WTC11 (cell line): Measurements from ENCODE around the gene IGSF5. TPM values are rescaled to one million over a fixed set of nuclear protein-coding genes. Genes with fewer than 3 reads are reported as not detected.

Experiments used
- ATAC-seq: fragments of 200-7000 bp; cut with Tn5 transposase; 2 replicates; pipeline ENCODE4 v1.10.0; 2021; ENCODE audit warnings: mild to moderate bottlenecking, moderate library complexity
- CTCF ChIA-PET: fragments of 300-600 bp; sonication (Branson Sonifier 250); formaldehyde crosslinking; loops from one replicate; lab custom pipeline; 2021; ENCODE audit warnings: antibody characterized with exemption; lab: Charles Lee
- POLR2A ChIA-PET: fragments of 350-600 bp; sonication (Branson Sonifier 250); formaldehyde crosslinking; loops from one replicate; lab custom pipeline; 2021; ENCODE audit warnings: antibody characterized with exemption; lab: Charles Lee
- DNase-seq: peaks from one replicate; pipeline ENCODE4 v3.0.0; 2021; ENCODE audit warnings: low spot score
- H3K27ac Mint-ChIP-seq: 2 replicates; pipeline ENCODE4 v1.8.0; 2021; ENCODE audit warnings: mixed read lengths
- H3K27me3 Mint-ChIP-seq: 2 replicates; pipeline ENCODE4 v1.8.0; 2021; ENCODE audit warnings: low read depth, mild to moderate bottlenecking, moderate library complexity, mixed read lengths
- H3K36me3 Mint-ChIP-seq: 2 replicates; pipeline ENCODE4 v1.8.0; 2021; ENCODE audit warnings: mixed read lengths
- H3K4me1 Mint-ChIP-seq: 2 replicates; pipeline ENCODE4 v1.8.0; 2022; ENCODE audit warnings: mixed read lengths
- H3K4me3 Mint-ChIP-seq: 2 replicates; pipeline ENCODE4 v1.8.0; 2021; ENCODE audit warnings: mild to moderate bottlenecking, moderate library complexity, mixed read lengths
- H3K9me3 Mint-ChIP-seq: 2 replicates; pipeline ENCODE4 v1.8.0; 2021; ENCODE audit warnings: mixed read lengths
- CREB1 ChIP-seq: sonication (generic); formaldehyde crosslinking; IDR thresholded peaks from 2 replicates; pipeline ENCODE4 v1.8.0; 2023; ENCODE audit warnings: mild to moderate bottlenecking, missing genetic modification reagents
- CREM ChIP-seq: sonication (generic); formaldehyde crosslinking; IDR thresholded peaks from 2 replicates; pipeline ENCODE4 v1.8.1; 2022; ENCODE audit warnings: mild to moderate bottlenecking, missing genetic modification reagents, moderate library complexity
- JAZF1 ChIP-seq: fragments of 250-450 bp; sonication (Bioruptor Pico); IDR thresholded peaks from 2 replicates; pipeline ENCODE4 v1.9.0; 2021; ENCODE audit warnings: moderate library complexity, mild to moderate bottlenecking, inconsistent platforms
- MYBL2 ChIP-seq: sonication (generic); formaldehyde crosslinking; IDR thresholded peaks from 2 replicates; pipeline ENCODE4 v1.8.1; 2023; ENCODE audit warnings: mild to moderate bottlenecking, moderate library complexity, missing genetic modification reagents
- NFE2L1 ChIP-seq: sonication (generic); formaldehyde crosslinking; IDR thresholded peaks from 2 replicates; pipeline ENCODE4 v1.8.1; 2023; ENCODE audit warnings: missing genetic modification reagents
- NFYB ChIP-seq: sonication (generic); formaldehyde crosslinking; conservative IDR thresholded peaks from 2 replicates; pipeline ENCODE4 v1.8.0; 2022; ENCODE audit warnings: low read depth, missing genetic modification reagents
- OVOL2 ChIP-seq: fragments of 250-450 bp; sonication (Bioruptor Pico); IDR thresholded peaks from 2 replicates; pipeline ENCODE4 v1.9.0; 2021; ENCODE audit warnings: mild to moderate bottlenecking, borderline replicate concordance
- SP1 ChIP-seq: sonication (generic); formaldehyde crosslinking; conservative IDR thresholded peaks from 2 replicates; pipeline ENCODE4 v1.8.1; 2022; ENCODE audit warnings: missing genetic modification reagents
- TCF7 ChIP-seq: sonication (generic); formaldehyde crosslinking; IDR thresholded peaks from 2 replicates; pipeline ENCODE4 v1.8.0; 2022; ENCODE audit warnings: mild to moderate bottlenecking, low read depth, missing genetic modification reagents, moderate library complexity
- TEAD4 ChIP-seq: sonication (generic); formaldehyde crosslinking; IDR thresholded peaks from 2 replicates; pipeline ENCODE4 v1.8.0; 2022; ENCODE audit warnings: mild to moderate bottlenecking, missing genetic modification reagents
- ZNF138 ChIP-seq: sonication (generic); formaldehyde crosslinking; conservative IDR thresholded peaks from 2 replicates; pipeline ENCODE4 v1.8.1; 2022; ENCODE audit warnings: mild to moderate bottlenecking, moderate library complexity, missing genetic modification reagents
- ZNF671 ChIP-seq: fragments of 250-450 bp; sonication (Bioruptor Pico); IDR thresholded peaks from 2 replicates; pipeline ENCODE4 v1.8.0; 2021; ENCODE audit warnings: mild to moderate bottlenecking
- total RNA-seq: library from RNA; stranded (reverse); gene quantifications from 3 replicates; pipeline ENCODE4 v1.2.3, GENCODE V29; 2021
- TF ChIP-seq, protein P1 (sequence below): sonication (generic); formaldehyde crosslinking; conservative IDR thresholded peaks from 2 replicates; pipeline ENCODE4 v1.8.1; 2022; ENCODE audit warnings: mild to moderate bottlenecking, missing genetic modification reagents
- TF ChIP-seq, protein P2 (sequence below): sonication (generic); formaldehyde crosslinking; IDR thresholded peaks from 2 replicates; pipeline ENCODE4 v1.8.0; 2022; ENCODE audit warnings: mild to moderate bottlenecking, missing genetic modification reagents
- TF ChIP-seq, protein P3 (sequence below): fragments of 250-450 bp; sonication (Bioruptor Pico); IDR thresholded peaks from 2 replicates; pipeline ENCODE4 v1.9.0; 2021; ENCODE audit warnings: mild to moderate bottlenecking
- TF ChIP-seq, protein P4 (sequence below): sonication (generic); formaldehyde crosslinking; IDR thresholded peaks from 2 replicates; pipeline ENCODE4 v1.8.0; 2022; ENCODE audit warnings: mild to moderate bottlenecking, missing genetic modification reagents
- TF ChIP-seq, protein P5 (sequence below): sonication (generic); formaldehyde crosslinking; IDR thresholded peaks from 2 replicates; pipeline ENCODE4 v1.8.0; 2022; ENCODE audit warnings: mild to moderate bottlenecking, missing genetic modification reagents
- TF ChIP-seq, protein P6 (sequence below): sonication (generic); formaldehyde crosslinking; IDR thresholded peaks from 2 replicates; pipeline ENCODE4 v1.8.0; 2023; ENCODE audit warnings: missing genetic modification reagents, mild to moderate bottlenecking, borderline replicate concordance
- TF ChIP-seq, protein P7 (sequence below): fragments of 250-450 bp; sonication (Bioruptor Pico); IDR thresholded peaks from 2 replicates; pipeline ENCODE4 v1.8.0; 2021; ENCODE audit warnings: mild to moderate bottlenecking

The IGSF5 gene
- total RNA-seq, 1 experiment from 2014 or later, result 3.6 TPM

DNA sequence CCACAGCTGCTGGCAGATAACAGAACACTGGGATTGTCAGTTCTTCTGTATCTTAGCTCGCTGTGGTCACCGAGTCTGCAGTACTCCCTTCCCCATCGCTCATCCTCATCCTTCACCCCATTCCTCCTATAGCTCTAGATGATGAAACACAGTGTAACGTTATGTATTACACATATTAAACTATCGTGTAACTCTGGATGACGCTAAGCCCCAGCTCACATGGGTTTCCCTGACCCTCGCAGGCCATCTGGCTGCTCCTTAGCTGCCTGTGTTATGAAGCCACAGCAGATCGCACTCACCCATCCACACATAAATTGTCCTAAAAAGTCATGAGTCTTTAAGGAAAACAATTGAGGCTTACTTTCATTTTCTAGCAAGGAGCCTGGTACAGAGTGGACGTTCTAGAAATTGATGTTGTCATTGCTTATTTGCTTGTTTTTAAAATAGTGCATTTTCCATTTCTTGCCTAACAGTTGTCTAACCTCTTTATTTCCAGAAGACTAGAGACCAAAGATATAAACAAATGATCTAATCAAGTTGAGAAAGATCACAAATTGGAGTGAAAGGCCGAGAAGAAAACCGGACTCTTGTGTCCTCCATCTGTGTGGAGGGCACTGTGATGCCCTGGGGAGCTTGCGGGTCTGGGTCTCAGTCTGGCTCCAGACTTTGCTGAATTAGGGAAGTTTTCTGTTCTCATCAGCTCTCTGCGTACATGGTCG, 97.9 kb downstream of the IGSF5 start:
- H3K4me1 Mint-ChIP-seq, result peaks cover 22% of the 10 kb centered on the region
- DNase-seq, result no peak
- POLR2A ChIA-PET, result no interaction called here
- H3K9me3 Mint-ChIP-seq, result peaks cover 10% of the 10 kb centered on the region
- H3K27ac Mint-ChIP-seq, result no peak overlapping the region
- H3K27me3 Mint-ChIP-seq, result no peaks in the 10 kb centered on the region; the same call in 1 of the 2 replicates
- no peak overlapping the region for H3K4me3 Mint-ChIP-seq
- CTCF ChIA-PET, result no interaction called here
- TF ChIP-seq ZNF138 (no peak), OVOL2 (CRISPR knock-in tag) (no peak), CREB1 (CRISPR knock-in tag) (no peak), CREM (CRISPR knock-in tag) (no peak), JAZF1 (CRISPR knock-in tag) (no peak), MYBL2 (CRISPR knock-in tag) (no peak), TEAD4 (no peak)
- TF ChIP-seq, protein P1, sequence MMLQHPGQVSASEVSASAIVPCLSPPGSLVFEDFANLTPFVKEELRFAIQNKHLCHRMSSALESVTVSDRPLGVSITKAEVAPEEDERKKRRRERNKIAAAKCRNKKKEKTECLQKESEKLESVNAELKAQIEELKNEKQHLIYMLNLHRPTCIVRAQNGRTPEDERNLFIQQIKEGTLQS (CRISPR knock-in tag), result no peak
- TF ChIP-seq, protein P2, sequence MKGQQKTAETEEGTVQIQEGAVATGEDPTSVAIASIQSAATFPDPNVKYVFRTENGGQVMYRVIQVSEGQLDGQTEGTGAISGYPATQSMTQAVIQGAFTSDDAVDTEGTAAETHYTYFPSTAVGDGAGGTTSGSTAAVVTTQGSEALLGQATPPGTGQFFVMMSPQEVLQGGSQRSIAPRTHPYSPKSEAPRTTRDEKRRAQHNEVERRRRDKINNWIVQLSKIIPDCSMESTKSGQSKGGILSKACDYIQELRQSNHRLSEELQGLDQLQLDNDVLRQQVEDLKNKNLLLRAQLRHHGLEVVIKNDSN (CRISPR knock-in tag), result no peak
- TF ChIP-seq, protein P3, sequence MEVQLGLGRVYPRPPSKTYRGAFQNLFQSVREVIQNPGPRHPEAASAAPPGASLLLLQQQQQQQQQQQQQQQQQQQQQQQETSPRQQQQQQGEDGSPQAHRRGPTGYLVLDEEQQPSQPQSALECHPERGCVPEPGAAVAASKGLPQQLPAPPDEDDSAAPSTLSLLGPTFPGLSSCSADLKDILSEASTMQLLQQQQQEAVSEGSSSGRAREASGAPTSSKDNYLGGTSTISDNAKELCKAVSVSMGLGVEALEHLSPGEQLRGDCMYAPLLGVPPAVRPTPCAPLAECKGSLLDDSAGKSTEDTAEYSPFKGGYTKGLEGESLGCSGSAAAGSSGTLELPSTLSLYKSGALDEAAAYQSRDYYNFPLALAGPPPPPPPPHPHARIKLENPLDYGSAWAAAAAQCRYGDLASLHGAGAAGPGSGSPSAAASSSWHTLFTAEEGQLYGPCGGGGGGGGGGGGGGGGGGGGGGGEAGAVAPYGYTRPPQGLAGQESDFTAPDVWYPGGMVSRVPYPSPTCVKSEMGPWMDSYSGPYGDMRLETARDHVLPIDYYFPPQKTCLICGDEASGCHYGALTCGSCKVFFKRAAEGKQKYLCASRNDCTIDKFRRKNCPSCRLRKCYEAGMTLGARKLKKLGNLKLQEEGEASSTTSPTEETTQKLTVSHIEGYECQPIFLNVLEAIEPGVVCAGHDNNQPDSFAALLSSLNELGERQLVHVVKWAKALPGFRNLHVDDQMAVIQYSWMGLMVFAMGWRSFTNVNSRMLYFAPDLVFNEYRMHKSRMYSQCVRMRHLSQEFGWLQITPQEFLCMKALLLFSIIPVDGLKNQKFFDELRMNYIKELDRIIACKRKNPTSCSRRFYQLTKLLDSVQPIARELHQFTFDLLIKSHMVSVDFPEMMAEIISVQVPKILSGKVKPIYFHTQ (CRISPR knock-in tag), result no peak
- TF ChIP-seq, all 79 proteins: peak for 0
- ATAC-seq, result no peak
- H3K36me3 Mint-ChIP-seq, result no peaks in the 10 kb centered on the region

DNA sequence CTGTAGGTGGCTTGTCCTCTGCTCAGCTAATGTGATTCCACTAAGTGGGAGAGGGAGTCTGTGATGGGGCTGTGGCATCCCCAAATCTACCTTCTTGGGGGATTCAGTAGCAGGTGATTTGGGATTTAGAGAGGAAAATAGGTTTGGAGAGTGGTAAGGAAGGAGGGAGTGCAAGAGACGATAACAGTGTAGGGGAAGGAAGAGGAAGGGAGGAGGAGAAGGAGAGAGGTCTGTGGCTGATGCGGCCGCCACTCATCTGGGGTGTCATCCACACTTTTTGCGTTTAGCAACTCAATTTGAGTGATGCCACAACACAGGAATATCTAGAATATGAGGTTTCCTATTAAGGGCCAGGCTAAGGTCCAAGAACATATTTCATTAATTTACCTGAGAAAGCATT, 98.5 kb downstream of the IGSF5 start:
- Mint-ChIP-seq H3K4me1 (peaks cover 22% of the 10 kb centered on the region), H3K27me3 (no peaks in the 10 kb centered on the region; the same call in 1 of the 2 replicates), H3K36me3 (no peaks in the 10 kb centered on the region), H3K4me3 (no peak overlapping the region)
- TF ChIP-seq, protein P4, sequence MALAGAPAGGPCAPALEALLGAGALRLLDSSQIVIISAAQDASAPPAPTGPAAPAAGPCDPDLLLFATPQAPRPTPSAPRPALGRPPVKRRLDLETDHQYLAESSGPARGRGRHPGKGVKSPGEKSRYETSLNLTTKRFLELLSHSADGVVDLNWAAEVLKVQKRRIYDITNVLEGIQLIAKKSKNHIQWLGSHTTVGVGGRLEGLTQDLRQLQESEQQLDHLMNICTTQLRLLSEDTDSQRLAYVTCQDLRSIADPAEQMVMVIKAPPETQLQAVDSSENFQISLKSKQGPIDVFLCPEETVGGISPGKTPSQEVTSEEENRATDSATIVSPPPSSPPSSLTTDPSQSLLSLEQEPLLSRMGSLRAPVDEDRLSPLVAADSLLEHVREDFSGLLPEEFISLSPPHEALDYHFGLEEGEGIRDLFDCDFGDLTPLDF (CRISPR knock-in tag), result no peak
- no peak for TF ChIP-seq ZNF671
- no peak for TF ChIP-seq NFYB
- TF ChIP-seq, all 79 proteins: peak for 0
- no peak overlapping the region for H3K27ac Mint-ChIP-seq
- no peak for ATAC-seq
- CTCF ChIA-PET, result no interaction called here
- POLR2A ChIA-PET, result no interaction called here
- no peak for DNase-seq
- H3K9me3 Mint-ChIP-seq, result peaks cover 10% of the 10 kb centered on the region

DNA sequence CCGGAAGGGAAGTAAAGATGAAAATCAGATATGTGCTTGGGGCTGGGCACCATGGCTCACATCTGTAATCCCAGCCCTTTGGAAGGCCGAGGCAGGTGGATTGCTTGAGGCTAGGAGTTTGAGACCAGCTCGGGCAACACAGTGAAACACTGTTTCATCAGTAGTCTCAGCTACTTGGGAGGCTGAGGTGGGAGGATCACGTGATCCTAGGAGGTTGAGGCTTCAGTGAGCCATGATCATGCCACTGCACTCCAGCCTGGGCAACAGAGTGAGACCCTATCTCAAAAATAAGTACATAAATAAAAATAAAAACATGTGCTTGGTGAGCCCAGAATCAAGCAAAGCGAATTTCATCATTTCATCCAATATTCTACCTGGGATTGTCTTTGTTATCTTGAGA, 98.9 kb downstream of the IGSF5 start:
- Mint-ChIP-seq H3K4me3 (no peak overlapping the region), H3K27me3 (no peaks in the 10 kb centered on the region; the same call in 1 of the 2 replicates), H3K27ac (no peak overlapping the region), H3K4me1 (peaks cover 22% of the 10 kb centered on the region), H3K36me3 (no peaks in the 10 kb centered on the region), H3K9me3 (peaks cover 10% of the 10 kb centered on the region)
- ATAC-seq, result no peak
- POLR2A ChIA-PET, result no interaction called here
- DNase-seq, result no peak
- CTCF ChIA-PET, result no interaction called here
- TF ChIP-seq, protein P5, sequence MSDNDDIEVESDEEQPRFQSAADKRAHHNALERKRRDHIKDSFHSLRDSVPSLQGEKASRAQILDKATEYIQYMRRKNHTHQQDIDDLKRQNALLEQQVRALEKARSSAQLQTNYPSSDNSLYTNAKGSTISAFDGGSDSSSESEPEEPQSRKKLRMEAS, result no peak
- TF ChIP-seq, protein P6, sequence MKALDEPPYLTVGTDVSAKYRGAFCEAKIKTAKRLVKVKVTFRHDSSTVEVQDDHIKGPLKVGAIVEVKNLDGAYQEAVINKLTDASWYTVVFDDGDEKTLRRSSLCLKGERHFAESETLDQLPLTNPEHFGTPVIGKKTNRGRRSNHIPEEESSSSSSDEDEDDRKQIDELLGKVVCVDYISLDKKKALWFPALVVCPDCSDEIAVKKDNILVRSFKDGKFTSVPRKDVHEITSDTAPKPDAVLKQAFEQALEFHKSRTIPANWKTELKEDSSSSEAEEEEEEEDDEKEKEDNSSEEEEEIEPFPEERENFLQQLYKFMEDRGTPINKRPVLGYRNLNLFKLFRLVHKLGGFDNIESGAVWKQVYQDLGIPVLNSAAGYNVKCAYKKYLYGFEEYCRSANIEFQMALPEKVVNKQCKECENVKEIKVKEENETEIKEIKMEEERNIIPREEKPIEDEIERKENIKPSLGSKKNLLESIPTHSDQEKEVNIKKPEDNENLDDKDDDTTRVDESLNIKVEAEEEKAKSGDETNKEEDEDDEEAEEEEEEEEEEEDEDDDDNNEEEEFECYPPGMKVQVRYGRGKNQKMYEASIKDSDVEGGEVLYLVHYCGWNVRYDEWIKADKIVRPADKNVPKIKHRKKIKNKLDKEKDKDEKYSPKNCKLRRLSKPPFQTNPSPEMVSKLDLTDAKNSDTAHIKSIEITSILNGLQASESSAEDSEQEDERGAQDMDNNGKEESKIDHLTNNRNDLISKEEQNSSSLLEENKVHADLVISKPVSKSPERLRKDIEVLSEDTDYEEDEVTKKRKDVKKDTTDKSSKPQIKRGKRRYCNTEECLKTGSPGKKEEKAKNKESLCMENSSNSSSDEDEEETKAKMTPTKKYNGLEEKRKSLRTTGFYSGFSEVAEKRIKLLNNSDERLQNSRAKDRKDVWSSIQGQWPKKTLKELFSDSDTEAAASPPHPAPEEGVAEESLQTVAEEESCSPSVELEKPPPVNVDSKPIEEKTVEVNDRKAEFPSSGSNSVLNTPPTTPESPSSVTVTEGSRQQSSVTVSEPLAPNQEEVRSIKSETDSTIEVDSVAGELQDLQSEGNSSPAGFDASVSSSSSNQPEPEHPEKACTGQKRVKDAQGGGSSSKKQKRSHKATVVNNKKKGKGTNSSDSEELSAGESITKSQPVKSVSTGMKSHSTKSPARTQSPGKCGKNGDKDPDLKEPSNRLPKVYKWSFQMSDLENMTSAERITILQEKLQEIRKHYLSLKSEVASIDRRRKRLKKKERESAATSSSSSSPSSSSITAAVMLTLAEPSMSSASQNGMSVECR (CRISPR knock-in tag), result no peak
- no peak for TF ChIP-seq NFE2L1 (CRISPR knock-in tag)
- TF ChIP-seq, protein P7, sequence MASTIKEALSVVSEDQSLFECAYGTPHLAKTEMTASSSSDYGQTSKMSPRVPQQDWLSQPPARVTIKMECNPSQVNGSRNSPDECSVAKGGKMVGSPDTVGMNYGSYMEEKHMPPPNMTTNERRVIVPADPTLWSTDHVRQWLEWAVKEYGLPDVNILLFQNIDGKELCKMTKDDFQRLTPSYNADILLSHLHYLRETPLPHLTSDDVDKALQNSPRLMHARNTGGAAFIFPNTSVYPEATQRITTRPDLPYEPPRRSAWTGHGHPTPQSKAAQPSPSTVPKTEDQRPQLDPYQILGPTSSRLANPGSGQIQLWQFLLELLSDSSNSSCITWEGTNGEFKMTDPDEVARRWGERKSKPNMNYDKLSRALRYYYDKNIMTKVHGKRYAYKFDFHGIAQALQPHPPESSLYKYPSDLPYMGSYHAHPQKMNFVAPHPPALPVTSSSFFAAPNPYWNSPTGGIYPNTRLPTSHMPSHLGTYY, result no peak
- no peak for TF ChIP-seq TCF7 (CRISPR knock-in tag)
- no peak for TF ChIP-seq SP1 (CRISPR knock-in tag)
